Activated CD8-positive, alpha-beta memory T cell treated with anti-CD3 and anti-CD28 coated beads, Interleukin-2, amount 50 U/mL, for 24 hours (primary cell): ENCODE measurements around the gene ATG4B.

Experiments used
- DNase-seq: peaks from one replicate; pipeline ENCODE4 v3.0.0-alpha.2; 2020; ENCODE audit errors: extremely low read depth

ATG4B gene

DNA sequence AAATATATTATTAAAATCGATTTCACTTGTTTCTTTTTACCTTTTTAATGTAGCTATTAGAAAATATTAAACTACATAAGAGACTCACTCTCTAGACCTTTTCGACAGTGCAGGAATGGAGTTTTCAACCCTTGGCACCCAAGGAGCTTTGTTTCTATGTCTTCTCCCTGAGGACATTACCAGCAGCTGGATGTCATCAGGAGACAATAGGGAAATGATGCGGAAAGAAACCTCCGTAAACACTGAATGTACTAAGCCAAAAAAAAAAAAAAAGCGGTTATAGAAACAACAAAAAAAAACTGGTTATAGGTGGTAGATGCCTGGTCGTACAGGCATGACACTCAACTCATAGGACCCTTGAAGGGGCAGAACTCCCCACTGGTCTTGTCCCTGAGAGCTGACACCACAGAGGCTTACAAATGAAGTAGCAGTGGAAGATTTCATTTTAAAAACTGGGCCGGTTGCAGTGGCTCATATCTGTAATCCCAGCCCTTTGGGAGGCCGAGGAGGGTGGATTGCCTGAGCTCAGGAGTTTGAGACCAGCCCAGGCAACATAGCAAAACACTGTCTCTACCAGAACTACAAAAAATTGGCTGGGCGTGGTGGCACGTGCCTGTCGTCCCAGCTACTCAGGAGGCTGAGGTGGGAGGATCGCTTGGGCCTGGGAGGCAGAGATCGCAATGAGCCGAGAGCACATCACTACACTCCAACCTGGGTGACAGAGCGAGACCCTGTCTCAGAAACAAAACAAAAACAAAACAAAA is 24.3 kb upstream of the ATG4B start:
- no peak for DNase-seq

GRCh38 chr2:241615041-241615440 is 22.5 kb upstream of the ATG4B start:
- no peak for DNase-seq

GRCh38 chr2:241615522-241616052 is 21.9 kb upstream of the ATG4B start:
- DNase-seq = no peak

- DNase-seq = no peak
Measured at GRCh38 chr2:241616168-241617125, 21.0 kb upstream of the ATG4B start.

- DNase-seq = no peak
Measured at GRCh38 chr2:241617431-241618154, 19.9 kb upstream of the ATG4B start.

DNA sequence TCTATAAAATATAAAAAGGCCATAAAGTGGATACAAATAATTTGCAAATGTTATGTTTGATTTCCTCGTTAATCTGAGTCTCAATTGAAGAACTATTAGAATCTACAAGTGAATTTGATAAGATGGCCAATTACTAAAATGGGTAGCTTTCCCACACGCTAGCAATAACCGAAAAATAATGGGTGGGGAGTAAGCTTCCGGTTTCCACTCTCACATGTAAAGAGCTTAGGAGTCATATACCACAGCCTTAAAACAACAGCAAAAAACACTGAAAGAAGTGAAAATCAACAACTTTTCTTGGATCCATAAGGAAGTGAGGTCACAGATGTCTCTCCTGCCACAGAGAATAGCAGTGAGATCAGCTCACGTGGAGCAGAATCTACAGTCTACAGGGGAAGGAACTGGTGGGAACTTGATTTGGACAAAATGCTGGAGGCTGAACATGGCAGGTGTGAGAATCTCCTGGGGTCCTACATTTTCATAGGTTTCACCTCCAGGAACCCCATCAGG is 19.1 kb upstream of the ATG4B start:
- DNase-seq = no peak

DNA sequence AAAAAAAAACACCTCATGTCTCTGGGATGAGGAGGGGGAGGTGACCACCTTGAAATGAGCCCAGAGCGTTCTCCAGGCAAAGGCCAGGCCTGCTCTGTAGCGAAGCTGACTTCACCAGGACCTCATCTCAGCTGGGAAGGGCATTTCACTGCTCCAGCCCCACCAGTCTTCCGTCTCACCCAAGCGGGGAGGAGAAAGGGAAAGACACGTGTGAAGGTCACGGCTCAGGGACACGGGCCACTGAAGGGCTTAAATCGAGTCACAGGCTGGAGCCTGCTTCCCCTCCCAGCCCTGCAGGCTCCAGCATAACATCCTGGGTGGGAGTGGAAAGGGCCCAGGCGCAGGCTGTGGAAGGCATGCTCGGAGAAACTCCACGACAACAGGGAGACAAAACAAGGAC is 18.7 kb upstream of the ATG4B start:
- DNase-seq = no peak

DNA sequence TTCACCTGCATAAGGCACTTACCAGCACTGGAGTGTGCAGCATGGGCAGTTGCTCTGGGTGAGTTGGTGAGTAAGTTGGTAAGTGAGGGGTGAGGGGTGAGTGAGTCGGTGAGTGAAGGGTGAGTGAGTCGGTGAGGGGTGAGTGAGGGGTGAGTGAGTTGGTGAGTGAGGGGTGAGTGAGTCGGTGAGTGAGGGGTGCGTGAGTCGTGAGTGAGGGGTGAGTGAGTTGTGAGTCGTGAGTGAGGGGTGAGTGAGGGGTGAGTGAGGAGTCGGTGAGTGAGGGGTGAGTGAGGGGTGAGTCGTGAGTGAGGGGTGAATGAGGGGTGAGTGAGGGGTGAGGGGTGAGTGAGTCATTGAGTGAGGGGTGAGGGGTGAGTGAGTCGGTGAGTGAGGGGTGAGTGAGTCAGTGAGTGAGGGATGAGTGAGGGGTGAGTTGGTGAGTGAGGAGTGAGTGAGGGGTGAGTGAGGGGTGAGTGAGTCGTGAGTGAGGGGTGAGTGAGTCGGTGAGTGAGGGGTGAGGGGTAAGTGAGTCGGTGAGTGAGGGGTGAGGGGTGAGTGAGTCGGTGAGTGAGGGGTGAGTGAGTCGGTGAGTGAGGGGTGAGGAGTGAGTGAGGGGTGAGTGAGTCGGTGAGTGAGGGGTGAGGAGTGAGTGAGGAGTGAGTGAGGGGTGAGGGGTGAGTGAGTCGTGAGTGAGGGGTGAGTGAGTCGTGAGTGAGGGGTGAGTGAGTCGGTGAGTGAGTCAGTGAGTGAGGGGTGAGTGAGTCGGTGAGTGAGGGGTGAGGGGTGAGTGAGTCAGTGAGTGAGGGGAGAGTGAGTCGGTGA is 17.7 kb upstream of the ATG4B start:
- DNase-seq = no peak

GRCh38 chr2:241620419-241620769 is 17.1 kb upstream of the ATG4B start:
- DNase-seq = peak; percentile 51

DNA sequence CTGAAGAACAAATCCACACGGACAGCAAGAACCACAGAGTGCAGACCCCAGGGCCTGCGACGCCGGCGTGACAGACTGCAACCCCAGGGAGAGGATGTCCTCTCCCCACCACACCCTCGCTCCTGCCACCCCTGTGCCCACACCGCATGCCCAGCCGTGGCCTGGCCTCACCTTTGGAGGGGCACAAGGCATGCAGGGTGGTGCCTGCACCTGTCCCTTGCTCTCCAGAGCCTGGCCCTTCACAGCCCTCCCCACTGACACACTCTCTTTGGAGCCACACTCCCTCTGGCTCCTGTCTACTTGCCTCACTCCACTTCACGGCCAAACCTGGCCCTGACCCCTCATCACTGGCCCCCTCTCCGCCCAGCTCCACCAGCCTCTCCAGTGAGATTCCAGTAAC is 9.8 kb upstream of the ATG4B start:
- no peak for DNase-seq

DNA sequence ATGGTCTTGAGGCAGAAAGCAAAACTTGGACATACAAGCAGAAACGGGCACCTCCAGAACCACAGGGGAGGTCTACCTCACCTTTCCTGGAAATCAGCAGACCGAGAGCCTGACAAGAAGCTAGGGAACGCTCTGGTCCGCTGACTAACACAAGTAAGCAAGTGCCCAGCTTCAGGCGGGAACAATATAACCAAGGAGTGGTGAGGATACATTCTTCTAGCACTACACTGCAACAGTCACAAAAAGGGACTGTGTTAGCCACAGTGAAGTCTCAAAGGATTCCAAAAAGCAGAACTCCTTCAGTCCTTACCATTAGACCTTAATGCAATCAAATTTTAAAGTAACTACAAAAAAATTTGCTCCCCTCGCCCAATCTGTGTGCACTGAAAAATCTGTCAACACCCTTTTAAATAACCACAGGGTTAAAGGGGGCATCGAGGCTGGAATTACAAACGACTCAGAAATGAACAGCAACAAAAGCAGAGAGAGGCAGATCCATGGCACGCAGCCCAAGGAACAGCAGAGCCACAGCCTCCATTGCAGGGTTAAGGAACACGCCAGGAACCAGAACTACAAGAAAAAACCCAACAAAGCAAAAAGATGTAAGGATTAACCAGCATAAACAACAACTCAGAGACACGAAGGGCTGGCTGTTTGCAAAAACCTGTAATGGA is 7.6 kb upstream of the ATG4B start:
- no peak for DNase-seq

GRCh38 chr2:241632478-241633325 is 4.8 kb upstream of the ATG4B start:
- DNase-seq = no peak

- DNase-seq = no peak
Measured at GRCh38 chr2:241633561-241633960, 3.9 kb upstream of the ATG4B start.

DNA sequence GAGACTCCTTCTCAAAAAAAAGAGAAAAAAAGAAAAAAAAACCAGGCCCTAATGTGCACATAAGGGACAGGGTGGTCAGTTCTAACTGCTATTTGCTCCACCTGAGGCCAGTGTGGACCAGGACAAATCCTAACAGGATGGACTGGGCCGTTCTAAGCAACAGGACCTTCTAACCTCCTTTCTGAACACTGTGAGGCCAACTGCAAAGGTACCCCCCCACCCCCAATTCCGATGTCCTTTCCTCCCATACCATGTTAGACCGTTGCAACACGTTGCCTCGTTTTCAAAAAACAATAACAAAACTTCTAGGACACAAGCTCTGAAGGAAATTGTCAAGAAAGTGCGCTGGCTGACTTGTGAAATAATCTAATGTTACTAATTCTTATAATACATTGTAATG is 1.7 kb upstream of the ATG4B start:
- no peak for DNase-seq

DNA sequence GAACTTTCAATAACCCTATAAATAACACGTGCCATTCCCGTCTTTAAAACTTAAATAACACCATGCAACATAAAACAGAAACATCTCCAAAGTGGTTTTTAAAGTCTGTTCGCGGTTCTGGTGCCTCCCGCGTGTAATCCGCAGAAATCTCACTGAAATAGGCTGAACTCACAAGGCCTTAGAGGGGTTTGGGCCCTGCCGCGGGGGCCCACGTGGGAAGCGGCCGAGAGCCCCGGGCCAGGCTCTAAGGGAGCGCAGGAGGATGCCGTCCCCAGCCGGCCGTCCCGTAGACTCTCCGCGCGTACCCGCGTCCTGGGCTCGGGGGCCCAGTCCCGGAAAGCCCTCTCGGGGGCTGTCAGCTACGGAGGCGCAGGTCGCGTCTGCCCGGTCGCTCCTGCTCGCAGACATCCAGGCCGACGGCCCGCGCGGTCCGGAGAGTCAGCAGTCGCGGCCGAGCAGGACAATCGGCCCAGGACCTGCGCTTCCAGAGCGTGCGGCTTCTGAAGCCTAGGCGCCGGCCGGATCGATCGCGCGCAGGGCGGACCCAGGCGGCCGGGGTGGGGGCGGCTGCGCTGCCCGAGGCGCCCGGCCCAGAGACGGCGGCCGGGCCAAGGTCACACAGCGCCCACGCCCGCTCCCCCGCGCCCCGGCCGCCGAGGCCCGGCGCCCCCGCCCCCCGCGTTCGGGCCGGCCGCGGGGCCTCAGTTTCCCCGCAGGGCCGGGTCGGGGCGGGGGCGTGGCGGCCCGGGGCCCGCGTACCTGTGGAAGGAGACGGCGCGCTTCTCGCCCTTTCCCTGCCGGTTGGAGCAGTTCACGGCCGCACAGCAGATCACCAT is 1.1 kb upstream of the ATG4B start:
- DNase-seq = no peak

- DNase-seq = no peak
Measured at GRCh38 chr2:241637795-241638660, 535 bp downstream of the ATG4B start.

DNA sequence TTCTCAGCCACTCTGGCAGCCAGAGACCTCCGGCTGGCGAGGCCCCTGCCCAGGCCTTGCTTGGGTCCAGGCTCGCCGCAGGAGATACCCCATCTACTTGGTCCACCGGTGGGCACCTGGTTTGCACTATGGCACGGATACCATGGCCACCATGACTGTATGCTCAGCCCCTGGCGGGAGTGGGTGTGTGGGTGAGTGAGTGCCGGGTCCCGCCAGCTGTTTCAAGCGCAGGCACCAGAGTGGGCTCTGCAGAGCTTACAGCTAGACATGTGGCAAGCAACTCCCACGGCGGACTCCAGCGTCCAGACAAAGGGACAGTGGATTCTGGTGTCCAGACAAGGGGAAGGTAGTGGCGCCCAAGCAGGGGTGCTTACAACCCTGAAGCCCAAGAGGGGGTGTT is 1.4 kb downstream of the ATG4B start:
- DNase-seq = no peak

- DNase-seq = no peak
Measured at GRCh38 chr2:241639385-241639784, 1.9 kb downstream of the ATG4B start.
